Measurements from ENCODE around the gene AOPEP. TPM values are rescaled to one million over a fixed set of nuclear protein-coding genes. Genes with fewer than 3 reads are reported as not detected.

Gene AOPEP
- total RNA-seq, 2 donors from 2014 or later: 5.5 to 13.0 TPM

DNA sequence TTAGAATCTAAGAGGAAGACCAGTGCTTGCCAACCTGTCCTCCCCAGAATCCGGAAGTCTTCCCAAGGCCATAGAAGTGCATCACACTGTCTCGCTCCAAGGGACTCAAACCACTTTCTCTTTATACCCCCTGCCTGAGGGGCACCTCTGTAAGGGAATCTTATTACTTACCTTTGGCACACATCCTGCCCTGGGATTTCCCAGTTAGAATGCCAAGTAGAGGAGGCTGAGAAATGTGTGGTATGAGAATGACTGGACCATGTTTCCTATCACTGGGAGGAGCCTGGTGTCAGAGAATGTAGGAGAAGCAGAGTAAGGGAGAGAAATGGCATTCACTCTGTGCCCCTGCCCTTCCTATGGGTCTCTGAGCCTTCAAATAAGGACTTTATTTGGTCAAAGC lies 85.8 kb downstream of the AOPEP start:
- H3K36me3 Mint-ChIP-seq: peaks cover 0 to 9% of the 10 kb centered on the region in 2 donors
- DNase-seq (ENCODE audit: low spot score in 2 of 2) (peak in 1 of 2 donors; percentile 5), ATAC-seq (peak; percentile 59 to 76)
- peak overlapping the region in 1 of 2 donors; percentile 64 for H3K27ac Mint-ChIP-seq
- H3K9me3 Mint-ChIP-seq: no peaks in the 10 kb centered on the region

DNA sequence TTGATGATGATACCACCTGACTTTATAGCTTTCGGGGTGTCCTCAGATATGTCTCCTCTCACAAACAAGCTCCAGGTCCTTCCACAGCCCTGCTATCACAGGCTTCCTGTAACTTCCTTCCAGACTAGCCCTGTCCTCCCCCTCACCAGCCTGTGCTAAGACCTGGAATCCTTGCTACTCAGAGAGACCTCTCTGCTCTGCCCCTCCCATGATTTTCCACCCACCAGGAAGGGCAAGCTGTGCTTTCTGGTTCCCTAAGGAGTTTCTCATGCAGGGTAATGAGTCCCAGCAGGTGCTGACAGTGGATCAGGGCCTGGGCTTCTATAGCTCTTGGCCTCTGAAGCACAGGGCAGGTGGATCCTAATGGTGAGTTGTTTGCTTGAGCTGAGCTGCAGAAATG lies 86.9 kb downstream of the AOPEP start:
- ATAC-seq (no peak), DNase-seq (ENCODE audit: low spot score in 2 of 2) (no peak)
- H3K9me3 Mint-ChIP-seq: no peaks in the 10 kb centered on the region
- H3K36me3 Mint-ChIP-seq: peaks cover 0 to 5% of the 10 kb centered on the region in 2 donors
- H3K27ac Mint-ChIP-seq: no peak overlapping the region

DNA sequence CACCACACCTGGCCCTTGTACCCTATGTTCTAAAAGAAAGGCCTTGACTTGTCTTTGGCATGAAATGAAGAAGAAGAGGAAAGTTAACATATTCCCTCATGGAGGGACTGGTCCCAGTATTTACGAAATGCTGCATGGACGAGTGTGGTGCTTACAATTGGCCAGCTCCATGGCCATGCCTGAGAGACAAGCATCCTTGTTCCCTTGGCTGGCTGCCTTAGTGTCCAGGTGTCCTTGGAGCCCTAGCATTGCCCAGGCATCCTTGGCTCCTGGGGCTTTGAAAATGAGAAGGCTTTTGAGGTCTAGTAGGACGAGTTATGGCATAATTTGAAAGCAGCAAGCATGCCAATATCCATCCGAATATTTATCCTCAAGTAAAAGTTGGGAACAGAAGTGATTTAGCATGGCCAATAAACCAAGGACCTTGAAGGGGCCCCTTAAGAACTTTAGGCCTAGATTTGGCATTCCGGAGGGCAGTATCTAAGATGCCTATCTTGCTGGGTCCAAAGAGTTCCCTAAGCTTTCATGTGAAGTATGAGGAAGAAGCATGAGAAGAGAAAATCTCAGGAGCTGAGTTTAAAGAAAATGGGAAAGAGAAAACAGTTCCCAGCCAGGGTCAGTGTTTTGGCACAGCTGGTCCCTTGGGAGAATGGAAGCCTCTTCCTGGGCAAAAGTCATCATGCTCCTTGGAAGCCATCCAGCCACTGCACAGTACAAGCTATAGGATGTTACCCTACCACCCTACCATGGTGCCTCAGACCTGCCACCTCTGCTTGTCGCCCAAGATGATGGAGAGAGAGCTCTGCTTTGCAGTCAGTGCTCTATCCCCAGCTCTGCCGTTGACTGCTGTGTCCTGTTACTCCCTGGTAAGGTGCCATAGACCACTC lies 91.0 kb downstream of the AOPEP start:
- Mint-ChIP-seq H3K36me3 (no peaks in the 10 kb centered on the region), H3K27ac (no peak overlapping the region), H3K9me3 (no peaks in the 10 kb centered on the region)
- DNase-seq (ENCODE audit: low spot score in 2 of 2) (no peak), ATAC-seq (no peak)

DNA sequence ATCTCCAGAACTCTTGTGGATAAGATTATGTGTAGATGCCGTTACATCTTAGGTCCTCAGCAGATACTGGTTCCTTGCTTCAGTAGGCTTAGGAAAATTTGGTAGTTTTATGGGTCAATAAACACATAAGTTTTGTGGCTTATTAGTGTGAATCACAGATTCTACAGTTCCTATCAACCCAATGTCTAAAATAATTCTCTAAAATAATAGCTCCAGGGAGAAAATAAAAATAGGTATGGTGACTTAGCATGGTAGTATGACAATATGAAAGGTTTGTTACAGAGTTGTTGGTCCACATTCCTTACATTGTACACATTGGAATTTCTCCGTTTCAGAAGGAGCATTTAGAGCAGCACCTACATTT lies 91.7 kb downstream of the AOPEP start:
- DNase-seq (ENCODE audit: low spot score in 2 of 2): no peak
- ATAC-seq: no peak
- no peaks in the 10 kb centered on the region for H3K9me3 Mint-ChIP-seq
- no peak overlapping the region for H3K27ac Mint-ChIP-seq
- no peaks in the 10 kb centered on the region for H3K36me3 Mint-ChIP-seq

DNA sequence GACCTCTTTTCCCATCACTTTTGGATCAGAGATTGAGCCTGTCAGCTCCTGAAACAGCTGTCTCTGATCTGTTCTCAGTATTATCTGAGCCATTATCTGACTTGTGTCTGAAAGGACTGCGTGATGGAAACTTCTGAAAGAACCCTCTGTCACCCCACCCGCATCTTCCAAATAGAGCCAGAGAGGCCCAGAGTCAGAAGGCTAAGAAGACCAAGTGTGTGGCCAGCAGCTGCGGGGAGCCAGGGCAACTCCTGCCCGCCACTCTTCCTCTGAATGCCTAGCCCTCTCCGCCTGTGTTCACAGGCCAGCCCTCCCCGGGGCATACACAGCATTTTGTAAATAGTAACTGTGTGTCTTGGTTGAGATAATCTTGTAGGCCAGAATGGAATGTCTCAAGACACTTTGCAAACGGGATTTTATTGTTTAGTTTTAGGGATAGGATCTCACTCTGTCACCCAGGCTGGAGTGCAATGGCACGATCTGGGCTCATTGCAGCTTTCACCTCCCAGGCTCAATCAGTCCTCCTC lies 92.7 kb downstream of the AOPEP start:
- H3K36me3 Mint-ChIP-seq: no peaks in the 10 kb centered on the region
- no peak for ATAC-seq
- no peak for DNase-seq (ENCODE audit: low spot score in 2 of 2)
- H3K9me3 Mint-ChIP-seq: no peaks in the 10 kb centered on the region
- H3K27ac Mint-ChIP-seq: no peak overlapping the region

DNA sequence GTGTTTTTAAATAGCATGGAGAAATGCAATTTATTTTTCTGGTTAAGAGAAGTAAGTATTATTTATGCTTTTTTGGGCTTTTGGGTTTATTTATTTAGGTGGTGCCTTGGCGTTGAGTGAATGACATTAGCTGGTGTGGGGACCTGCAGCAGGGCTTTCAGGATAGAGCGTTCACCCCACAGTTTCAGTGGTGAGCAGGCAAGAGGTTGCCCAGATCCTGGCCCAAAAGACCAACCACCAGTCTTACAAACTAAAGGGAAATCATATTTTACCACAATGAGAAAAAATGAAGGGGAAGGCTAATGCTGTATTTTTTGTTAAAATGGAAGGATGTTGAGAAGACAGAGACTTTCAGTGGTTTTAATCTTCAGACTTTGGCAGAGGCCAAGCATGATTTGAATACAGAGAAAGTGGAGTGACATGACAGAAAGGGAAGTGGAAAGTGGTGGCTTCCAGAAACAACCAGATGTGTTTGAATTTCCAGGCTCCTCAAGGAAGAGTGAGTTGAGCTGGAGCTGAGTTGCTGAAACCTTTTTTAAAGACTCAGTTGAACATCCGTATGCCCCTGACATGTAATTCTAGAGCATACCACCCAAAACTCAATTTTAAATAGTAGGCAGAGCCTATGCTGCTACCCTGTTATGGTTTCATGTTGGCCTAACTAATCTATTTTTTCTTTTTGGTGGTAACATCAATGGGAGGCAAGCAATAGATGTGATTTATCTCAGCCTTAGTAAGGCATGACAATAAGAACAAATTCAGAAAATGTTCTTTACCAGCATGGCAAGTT lies 94.8 kb downstream of the AOPEP start:
- Mint-ChIP-seq H3K9me3 (no peaks in the 10 kb centered on the region), H3K36me3 (no peaks in the 10 kb centered on the region), H3K27ac (no peak overlapping the region)
- ATAC-seq: peak; percentile 53 to 58
- DNase-seq (ENCODE audit: low spot score in 2 of 2): no peak

DNA sequence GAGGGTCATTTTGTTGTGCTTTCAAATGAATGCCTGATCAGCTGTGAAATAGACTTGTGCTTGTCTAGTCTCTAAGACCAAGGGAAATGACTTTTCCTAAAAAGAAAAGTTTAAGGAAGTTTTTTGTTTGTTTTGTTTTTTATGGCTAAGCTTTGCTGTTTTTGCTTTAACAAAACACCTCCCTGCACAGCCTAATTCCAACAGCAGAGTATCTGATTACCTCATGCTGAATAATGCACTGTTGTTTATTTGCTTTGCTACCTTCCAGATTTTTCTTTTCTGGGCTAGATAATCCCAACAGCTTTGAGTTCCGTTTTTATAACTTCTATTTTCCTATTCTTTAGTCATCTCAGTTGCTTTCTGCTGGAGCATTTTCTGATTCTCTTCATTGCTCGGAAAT lies 95.8 kb downstream of the AOPEP start:
- no peaks in the 10 kb centered on the region for H3K36me3 Mint-ChIP-seq

DNA sequence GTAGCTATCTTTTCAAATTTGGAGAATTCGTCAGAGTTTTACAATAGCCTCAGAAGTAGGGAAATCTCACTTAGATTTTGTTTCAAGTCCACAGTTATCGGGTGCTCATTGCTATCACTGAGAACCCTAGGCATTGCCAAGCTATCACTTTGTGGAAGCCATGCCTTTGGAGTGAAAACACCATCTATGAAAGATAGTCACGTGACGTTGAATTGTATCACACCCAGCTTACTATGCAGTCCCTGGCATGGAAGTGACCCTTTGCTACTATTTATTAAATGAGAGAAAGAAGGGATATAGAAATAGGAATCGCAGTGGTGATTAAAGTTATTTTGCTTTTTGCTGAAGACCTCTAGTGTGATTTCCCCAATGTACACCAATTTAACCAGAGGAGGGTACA lies 97.2 kb downstream of the AOPEP start:
- Mint-ChIP-seq H3K36me3 (no peaks in the 10 kb centered on the region), H3K27ac (no peak overlapping the region), H3K9me3 (no peaks in the 10 kb centered on the region)
- no peak for ATAC-seq
- DNase-seq (ENCODE audit: low spot score in 2 of 2): no peak

More for the DNA sequence above, 95.8 kb downstream of the AOPEP start:
- Mint-ChIP-seq H3K27ac (no peak overlapping the region), H3K9me3 (no peaks in the 10 kb centered on the region)
- ATAC-seq: no peak
- DNase-seq (ENCODE audit: low spot score in 2 of 2): no peak

DNA sequence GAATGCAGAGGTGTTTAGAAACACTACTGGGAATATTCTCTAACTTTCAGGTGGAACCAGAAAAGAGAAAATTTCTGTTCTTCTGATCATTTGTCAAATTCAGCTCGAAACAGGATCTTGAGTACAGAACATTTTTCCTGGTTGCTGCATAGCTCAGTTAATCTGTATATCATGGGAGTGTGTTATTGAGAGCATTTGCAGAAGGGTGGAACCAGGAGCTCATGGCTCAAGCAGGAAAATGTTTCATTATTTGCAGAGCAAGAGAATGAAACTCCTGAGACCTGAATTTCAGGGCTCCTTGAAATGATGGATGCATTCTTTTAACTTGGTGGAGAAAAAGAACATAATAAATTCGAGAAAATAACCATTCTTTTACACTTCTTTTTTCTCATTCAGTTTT lies 97.9 kb downstream of the AOPEP start:
- no peaks in the 10 kb centered on the region for H3K9me3 Mint-ChIP-seq

DNA sequence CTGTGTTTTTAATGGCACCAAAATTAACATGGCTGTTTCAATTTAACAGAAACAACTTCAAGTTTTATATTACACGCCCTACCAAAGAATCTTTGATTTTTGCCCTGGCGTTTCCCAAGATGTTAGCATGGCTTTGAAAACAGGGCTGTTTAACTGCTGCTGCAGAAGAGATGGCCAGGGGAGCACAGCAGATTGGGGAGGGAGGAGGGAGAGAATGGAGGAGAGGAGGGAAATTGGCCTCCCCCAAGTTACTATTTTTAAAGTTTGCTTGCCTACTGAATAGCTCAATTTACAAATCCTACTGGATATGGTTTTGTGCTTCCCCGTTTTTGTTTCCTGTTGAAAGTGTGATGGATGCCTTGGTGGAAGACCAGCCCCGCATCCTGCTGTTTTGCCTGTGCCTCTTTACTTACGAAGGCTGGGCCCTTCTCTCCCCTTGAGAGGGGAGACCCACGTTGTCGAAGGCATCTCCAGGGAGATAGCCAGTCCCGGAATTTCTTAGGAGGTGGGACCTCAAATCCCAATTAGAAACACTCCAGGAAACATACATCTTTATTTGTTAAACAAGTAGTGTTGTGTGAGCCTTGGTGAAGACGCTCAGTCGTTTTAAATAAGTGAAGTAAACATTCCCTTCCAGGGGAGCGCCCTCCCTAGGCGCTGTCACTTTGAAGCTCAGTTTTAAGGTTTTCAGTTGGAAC lies 98.6 kb downstream of the AOPEP start:
- H3K36me3 Mint-ChIP-seq: peaks cover 0 to under 1% of the 10 kb centered on the region in 2 donors
- no peaks in the 10 kb centered on the region for H3K9me3 Mint-ChIP-seq
- ATAC-seq (no peak), DNase-seq (ENCODE audit: low spot score in 2 of 2) (no peak)
- H3K27ac Mint-ChIP-seq: no peak overlapping the region

More for the DNA sequence above, 97.9 kb downstream of the AOPEP start:
- DNase-seq (ENCODE audit: low spot score in 2 of 2) (no peak), ATAC-seq (no peak)
- Mint-ChIP-seq H3K36me3 (no peaks in the 10 kb centered on the region), H3K27ac (no peak overlapping the region)

DNA sequence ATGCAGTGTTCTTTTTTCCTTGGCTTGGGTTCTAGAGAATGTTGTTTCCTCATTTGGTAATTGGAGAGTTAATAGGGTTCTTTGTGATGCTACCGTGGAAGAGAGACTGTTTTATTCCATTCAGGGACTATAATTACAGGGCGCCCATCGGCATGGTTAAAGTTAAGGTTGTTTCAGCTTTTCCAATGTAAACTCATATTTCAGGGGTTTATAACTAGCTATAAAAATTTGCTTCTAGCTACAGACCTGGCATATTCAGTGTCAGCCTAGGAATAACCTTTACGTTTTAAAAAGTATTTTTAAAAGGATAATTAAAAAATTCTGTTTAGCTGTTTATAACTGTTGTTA lies 99.1 kb downstream of the AOPEP start:
- Mint-ChIP-seq H3K9me3 (no peaks in the 10 kb centered on the region), H3K27ac (no peak overlapping the region), H3K36me3 (peaks cover 1 to 5% of the 10 kb centered on the region in 2 donors)
- no peak for DNase-seq (ENCODE audit: low spot score in 2 of 2)
- no peak for ATAC-seq

DNA sequence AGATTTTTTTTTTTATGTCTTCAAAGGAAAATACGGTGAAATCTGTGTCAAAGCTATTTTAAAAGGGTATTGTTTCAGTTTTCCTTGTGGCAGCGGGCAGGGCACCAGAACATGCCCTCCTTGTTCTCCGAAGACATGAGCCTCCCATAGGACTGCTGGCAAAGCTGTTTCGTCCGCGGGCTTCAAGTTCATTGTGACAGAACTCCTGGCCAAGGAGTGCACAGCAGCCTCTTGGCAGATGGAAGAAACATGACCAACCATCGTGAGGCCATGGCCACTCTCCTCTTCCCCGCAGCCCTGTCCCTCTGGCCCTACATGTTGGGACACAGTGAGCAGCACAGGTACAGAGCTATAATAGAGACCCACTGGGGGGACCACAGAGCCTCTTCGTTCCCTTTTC lies 99.5 kb downstream of the AOPEP start:
- H3K36me3 Mint-ChIP-seq: peaks cover 6 to 8% of the 10 kb centered on the region in 2 donors
- DNase-seq (ENCODE audit: low spot score in 2 of 2): no peak
- H3K27ac Mint-ChIP-seq: no peak overlapping the region

DNA sequence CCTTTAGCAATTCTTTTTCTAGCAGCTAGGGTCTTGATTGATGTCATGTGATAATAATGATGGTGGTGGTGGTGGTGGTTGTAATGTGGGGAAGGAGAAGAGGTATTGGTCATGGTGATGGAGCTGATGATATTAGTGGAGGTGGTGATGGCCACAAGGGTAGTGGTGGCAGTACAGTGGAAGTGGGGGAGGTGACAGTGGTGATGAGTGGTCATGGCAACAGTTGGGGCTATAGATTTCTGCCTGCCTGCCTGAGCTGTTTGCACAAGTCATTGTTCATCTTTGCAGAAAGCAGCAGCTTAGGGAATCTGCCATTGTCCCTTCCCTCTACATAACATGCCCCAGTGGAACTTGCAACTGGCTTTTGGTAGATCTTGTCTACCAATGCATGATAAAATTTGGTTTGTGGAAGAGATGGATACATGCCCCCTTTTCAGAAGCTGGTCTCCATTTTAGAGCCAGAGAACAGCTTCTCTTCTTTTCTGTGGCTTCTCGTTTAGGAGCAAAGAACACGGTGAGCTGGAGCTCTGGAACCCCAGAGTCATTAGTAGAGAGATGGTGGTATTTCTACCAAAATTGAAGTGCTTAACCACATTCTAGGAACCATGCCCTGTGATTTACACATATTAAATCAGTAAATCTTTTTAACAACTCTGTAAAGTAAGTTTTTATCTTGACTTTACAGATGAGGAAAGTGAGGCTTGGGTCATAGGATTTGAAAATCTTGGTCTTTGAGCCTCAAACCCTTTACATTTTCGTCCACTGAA lies 100.3 kb downstream of the AOPEP start:
- no peak for ATAC-seq
- DNase-seq (ENCODE audit: low spot score in 2 of 2): no peak
- Mint-ChIP-seq H3K9me3 (peaks cover 0 to 9% of the 10 kb centered on the region in 2 donors), H3K36me3 (peaks cover 8 to 11% of the 10 kb centered on the region in 2 donors), H3K27ac (no peak overlapping the region)

More for the DNA sequence above, 99.5 kb downstream of the AOPEP start:
- no peak for ATAC-seq
- H3K9me3 Mint-ChIP-seq: peaks cover 0 to under 1% of the 10 kb centered on the region in 2 donors

DNA sequence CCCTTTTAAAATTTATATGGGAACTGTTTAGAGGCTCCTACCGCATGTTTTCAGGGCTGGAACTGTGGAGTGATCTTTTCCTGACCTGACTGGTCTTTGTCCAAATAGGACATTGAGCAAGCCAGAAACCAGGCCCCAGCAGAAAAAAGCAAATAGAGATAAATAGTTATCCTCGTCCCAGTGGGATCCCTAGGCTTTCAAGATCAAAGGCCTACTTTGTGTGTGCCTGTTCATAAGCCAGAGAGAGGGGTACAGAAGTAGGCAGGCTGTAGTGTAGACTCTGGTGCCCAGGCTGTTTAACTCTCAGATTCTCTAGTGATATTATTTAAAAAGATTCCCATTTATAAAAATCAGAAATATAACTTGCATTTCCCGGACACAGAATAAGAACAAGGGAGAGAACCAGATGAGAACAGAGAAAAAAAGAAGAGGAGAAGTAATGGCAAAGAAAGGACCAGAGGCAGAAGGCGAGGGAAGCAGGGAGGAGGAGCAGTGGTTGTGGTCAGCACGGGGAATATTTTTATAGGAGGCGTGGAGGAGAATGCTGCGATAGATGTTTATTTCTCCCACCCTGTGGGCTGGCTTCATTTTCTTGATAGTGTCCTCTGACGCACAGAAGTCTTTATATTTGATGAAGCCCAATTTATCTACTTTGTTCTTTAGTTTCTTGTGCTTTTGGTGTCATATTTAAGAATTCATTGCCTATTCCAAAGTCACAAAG lies 101.2 kb downstream of the AOPEP start:
- ATAC-seq (no peak), DNase-seq (ENCODE audit: low spot score in 2 of 2) (no peak)
- no peak overlapping the region for H3K27ac Mint-ChIP-seq

DNA sequence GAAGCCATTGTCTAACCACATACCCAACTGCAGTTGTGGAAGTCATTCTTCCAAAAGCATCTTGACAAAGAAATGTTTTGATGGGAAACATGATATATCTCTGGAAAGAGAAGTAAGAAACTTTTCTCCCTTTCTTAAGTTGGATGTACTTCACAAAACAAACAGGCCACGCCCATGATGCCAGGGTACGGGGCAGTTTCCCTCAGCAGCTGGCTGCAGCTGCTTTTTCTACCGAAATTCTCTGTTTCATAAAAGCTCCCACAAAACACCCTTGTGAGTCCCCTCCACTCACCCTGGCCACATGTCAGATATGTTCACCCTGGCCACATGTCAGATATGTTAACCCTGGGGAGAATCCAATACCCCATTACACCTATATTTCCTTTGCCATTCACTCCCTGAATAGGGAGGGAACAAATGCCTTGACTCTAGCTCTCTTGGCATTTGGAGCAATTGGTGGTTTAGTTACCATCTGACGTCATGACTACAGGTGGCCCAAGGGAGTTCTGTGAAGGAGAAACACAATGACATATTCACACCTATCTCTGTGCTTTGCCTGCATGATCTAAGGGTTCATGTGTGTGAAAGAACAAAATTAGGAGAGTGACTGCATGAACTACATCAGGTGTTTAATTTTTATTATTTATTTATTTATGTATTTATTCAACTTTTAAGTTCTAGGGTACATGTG lies 103.0 kb downstream of the AOPEP start:
- ATAC-seq: no peak
- Mint-ChIP-seq H3K27ac (no peak overlapping the region), H3K9me3 (peaks cover 0 to 12% of the 10 kb centered on the region in 2 donors), H3K36me3 (peaks cover 8 to 16% of the 10 kb centered on the region in 2 donors)
- DNase-seq (ENCODE audit: low spot score in 2 of 2): no peak

More for the DNA sequence above, 101.2 kb downstream of the AOPEP start:
- H3K9me3 Mint-ChIP-seq: peaks cover 0 to 12% of the 10 kb centered on the region in 2 donors
- peaks cover 8 to 11% of the 10 kb centered on the region in 2 donors for H3K36me3 Mint-ChIP-seq

All from activated naive CD4-positive, alpha-beta T cell treated with anti-CD3 and anti-CD28 coated beads, Interleukin-2, amount 50 U/mL, for 72 hours (primary cell).